ENCODE measurements around the gene ZBTB22.

- peak; percentile 76 for TF ChIP-seq CTCF (conservative IDR thresholded peaks at IDR 0.05; ENCODE audit: low read length)
- no peak for TF ChIP-seq EZH2phosphoT487 (IDR thresholded peaks at IDR 0.05; ENCODE audit: borderline replicate concordance)
Observed at GRCh38 chr6:33299237-33299944, 18.2 kb downstream of the ZBTB22 start.

All from Loucy (cell line).